ENCODE measurements around the gene TP73. TPM values are rescaled to one million over a fixed set of nuclear protein-coding genes. Genes with fewer than 3 reads are reported as not detected.

Gene TP73
- total RNA-seq, result under 1 TPM; 0.28 to 0.50 (median 0.39) TPM
- 1.1 TPM for total RNA-seq (2013)

GRCh38 chr1:3651930-3652547 lies at the start of gene TP73:
TP73 (plus strand) TSS chr1:3652516; CDS start chr1:3682366, 29,850 bp downstream.
- Mint-ChIP-seq H3K36me3 (no peaks in the 10 kb centered on the region), H3K4me1 (peaks cover 28 to 34% of the 10 kb centered on the region in 2 donors), H3K27ac (no peak within 1 kb of the TSS), H3K9me3 (no peaks in the 10 kb centered on the region), H3K27me3 (ENCODE audit: low read depth in 2 of 2) (peaks cover 33 to 46% of the 10 kb centered on the region in 2 donors), H3K4me3 (peak within 1 kb of the TSS; percentile 61)
- Histone ChIP-seq H3K4me1 (ENCODE audit: control insufficient read depth, insufficient read depth, low read length) (peaks cover 33% of the 10 kb centered on the region), H3K4me3 (ENCODE audit: low read length) (peak within 1 kb of the TSS; percentile 7), H3K27me3 (ENCODE audit: control insufficient read depth, insufficient read depth, low read length) (peaks cover 26% of the 10 kb centered on the region), H3K27ac (ENCODE audit: low read length) (no peak within 1 kb of the TSS), H3K36me3 (ENCODE audit: control insufficient read depth, insufficient read depth, low read length) (peaks cover 5% of the 10 kb centered on the region), H3K9me3 (ENCODE audit: control insufficient read depth, insufficient read depth, low read length) (no peaks in the 10 kb centered on the region)
- WGBS (ENCODE audit: insufficient coverage), result under 1% methylated on average over 80 of the region's 80 CpGs
- intact Hi-C loops (cut with micrococcal nuclease), result no loop called here
- ATAC-seq (no peak), DNase-seq (peak in 1 of 2 donors; percentile 22)
- TF ChIP-seq CTCF (IDR thresholded peaks at IDR 0.05), result no peak

GRCh38 chr1:3603156-3603555 lies 49.2 kb upstream of the TP73 start:
- no peaks in the 10 kb centered on the region for H3K9me3 ChIP-seq (ENCODE audit: control insufficient read depth, insufficient read depth, low read length)
- DNase-seq (no peak), ATAC-seq (no peak)
- intact Hi-C loops (cut with micrococcal nuclease), result no loop called here
- no peaks in the 10 kb centered on the region for H3K36me3 ChIP-seq (ENCODE audit: control insufficient read depth, insufficient read depth, low read length)
- TF ChIP-seq CTCF (IDR thresholded peaks at IDR 0.05), result no peak
- H3K27me3 ChIP-seq (ENCODE audit: control insufficient read depth, insufficient read depth, low read length), result no peaks in the 10 kb centered on the region
- Mint-ChIP-seq H3K9me3 (no peaks in the 10 kb centered on the region), H3K4me1 (peaks cover 16 to 22% of the 10 kb centered on the region in 2 donors), H3K36me3 (no peaks in the 10 kb centered on the region), H3K27ac (no peak overlapping the region), H3K4me3 (no peak overlapping the region), H3K27me3 (ENCODE audit: low read depth in 2 of 2) (no peaks in the 10 kb centered on the region)
- H3K27ac ChIP-seq (ENCODE audit: low read length), result no peak overlapping the region
- 91% methylated on average over 11 of the region's 11 CpGs for WGBS (ENCODE audit: insufficient coverage)
- no peak overlapping the region for H3K4me3 ChIP-seq (ENCODE audit: low read length)
- H3K4me1 ChIP-seq (ENCODE audit: control insufficient read depth, insufficient read depth, low read length), result peaks cover 25% of the 10 kb centered on the region

DNA sequence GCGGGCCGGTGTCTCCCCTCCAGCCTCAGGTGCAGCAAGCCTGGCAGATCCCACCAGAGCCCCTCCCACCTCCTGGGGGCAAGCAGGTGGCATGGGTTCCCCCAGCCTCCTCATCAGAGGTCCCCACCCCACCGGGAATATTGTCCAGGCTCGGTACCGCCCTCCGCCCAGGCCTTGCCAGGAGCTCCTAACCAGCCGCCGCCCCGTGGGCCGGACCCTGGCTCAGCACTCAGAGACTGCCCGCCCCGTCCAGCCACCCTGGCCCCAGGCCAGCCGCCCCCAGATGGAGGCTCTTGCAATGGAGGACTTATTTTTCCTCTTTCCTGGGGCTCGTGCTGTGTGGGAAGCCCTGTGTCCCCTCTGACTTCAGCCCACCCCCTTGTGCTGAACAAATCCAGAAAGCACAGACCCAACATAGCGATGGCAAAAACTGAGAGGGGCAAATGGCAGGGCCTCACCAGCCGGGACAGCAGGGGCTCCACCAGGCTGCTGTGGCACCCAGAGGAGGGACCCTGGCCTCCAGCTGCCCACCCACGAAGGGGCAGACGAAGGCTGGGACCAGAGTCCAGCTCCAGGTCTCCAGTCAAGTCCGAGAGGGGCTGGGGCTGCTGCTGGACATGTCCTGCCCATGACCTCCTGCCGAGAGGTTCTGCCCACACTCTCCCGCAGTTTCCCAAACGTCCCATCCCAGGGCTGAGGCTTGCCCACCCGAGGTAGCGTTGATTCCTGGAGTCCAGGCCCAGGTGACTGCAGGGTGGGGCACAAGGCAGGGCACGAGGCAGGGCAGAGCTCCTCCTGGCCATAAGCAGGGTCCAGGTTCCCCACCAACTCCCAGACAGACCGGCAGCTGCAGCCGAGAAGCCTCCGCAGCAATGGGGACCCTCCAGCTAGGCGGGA lies 48.5 kb upstream of the TP73 start:
- Histone ChIP-seq H3K4me3 (ENCODE audit: low read length) (no peak overlapping the region), H3K9me3 (ENCODE audit: control insufficient read depth, insufficient read depth, low read length) (no peaks in the 10 kb centered on the region), H3K4me1 (ENCODE audit: control insufficient read depth, insufficient read depth, low read length) (peaks cover 18% of the 10 kb centered on the region), H3K36me3 (ENCODE audit: control insufficient read depth, insufficient read depth, low read length) (no peaks in the 10 kb centered on the region), H3K27ac (ENCODE audit: low read length) (no peak overlapping the region), H3K27me3 (ENCODE audit: control insufficient read depth, insufficient read depth, low read length) (no peaks in the 10 kb centered on the region)
- Mint-ChIP-seq H3K27me3 (ENCODE audit: low read depth in 2 of 2) (no peaks in the 10 kb centered on the region), H3K36me3 (no peaks in the 10 kb centered on the region), H3K9me3 (no peaks in the 10 kb centered on the region), H3K4me3 (no peak overlapping the region), H3K4me1 (peaks cover 10 to 15% of the 10 kb centered on the region in 2 donors), H3K27ac (no peak overlapping the region)
- DNase-seq, result no peak
- 90% methylated on average over 29 of the region's 29 CpGs for WGBS (ENCODE audit: insufficient coverage)
- ATAC-seq, result no peak
- no peak for TF ChIP-seq CTCF (IDR thresholded peaks at IDR 0.05)
- intact Hi-C loops (cut with micrococcal nuclease), result no loop called here

Measured in natural killer cell (primary cell).